GM18861 (cell line): Measurements from ENCODE around the gene ARF5.
"Not testable (repeated sequence)": the region's sequence is repeated elsewhere in the genome, so short reads cannot be mapped to it uniquely, and the experiment has no call there.

Source experiments
- ATAC-seq: cut with Tn5 transposase; IDR thresholded peaks from one replicate; pipeline ENCODE4 v1.9.1; 2021; ENCODE audit not compliant: unreplicated experiment

The ARF5 gene

DNA sequence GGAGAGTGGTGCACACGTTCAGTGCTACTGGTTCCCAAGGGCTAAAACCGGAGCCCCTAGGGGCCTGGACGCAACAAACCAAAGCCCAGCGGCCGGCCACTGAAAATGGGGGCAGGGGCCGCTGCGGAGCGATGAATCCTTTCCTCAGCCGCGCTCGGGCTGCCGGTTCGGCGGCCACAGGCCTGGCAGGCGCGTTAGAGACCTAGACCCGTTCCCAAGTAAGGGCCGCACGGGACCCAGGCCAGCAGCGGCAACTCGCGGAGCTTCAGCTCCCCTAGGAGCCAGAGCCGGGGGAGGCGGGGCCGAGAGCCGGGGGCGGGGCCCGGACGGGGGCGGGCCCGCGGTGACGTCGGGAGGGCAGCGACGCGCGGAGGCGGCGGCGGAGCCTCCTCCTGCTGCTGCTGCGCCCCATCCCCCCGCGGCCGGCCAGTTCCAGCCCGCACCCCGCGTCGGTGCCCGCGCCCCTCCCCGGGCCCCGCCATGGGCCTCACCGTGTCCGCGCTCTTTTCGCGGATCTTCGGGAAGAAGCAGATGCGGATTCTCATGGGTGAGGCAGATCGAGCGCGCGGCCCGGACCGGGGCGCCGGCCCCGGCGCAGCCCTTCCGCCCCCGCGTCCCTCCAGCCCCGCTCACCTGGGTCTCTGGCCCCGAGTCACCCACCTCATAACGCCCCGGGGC, at the start of gene ARF5:
Gene ARF5, plus strand, starts transcription at position 393 of the 678 bp plus-strand sequence. Its CDS starts 88 bp downstream, at position 481.
- peak; percentile 63 for ATAC-seq

DNA sequence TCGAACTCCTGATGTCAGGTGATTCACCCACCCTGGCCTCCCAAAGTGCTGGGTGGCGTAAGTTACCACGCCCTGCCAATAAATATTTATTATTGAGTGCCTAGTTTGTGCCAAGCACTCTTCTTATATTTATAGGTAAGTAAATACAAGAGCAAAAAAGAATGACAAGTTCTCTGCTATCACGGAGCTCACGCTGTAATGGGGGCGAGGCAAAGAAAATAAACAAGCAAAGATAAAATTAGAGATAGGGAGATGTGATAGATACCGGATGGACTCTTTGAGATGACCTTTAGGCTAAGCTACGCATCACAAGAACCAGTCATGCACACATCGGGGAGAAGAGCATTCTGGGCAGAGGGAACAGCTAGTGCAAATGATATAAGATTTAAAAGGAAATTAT, 49.1 kb upstream of the ARF5 start:
- no peak for ATAC-seq

DNA sequence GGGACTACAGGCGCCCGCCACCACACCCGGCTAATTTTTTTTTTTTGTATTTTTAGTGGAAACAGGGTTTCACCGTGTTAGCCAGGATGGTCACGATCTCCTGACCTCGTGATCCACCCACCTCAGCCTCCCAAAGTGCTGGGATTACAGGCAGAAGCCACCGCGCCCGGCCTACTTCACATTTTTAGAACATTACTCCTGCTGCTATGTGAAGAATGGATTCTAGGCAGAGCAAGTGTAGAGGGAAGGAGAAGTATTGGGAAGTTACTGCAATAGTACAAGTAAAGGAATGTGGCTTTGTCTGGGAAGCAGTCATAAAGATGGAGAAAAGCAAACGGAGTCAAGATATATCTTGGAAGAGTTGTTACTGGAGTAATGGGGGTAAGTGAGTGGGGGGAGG, 47.8 kb upstream of the ARF5 start:
- not testable (repeated sequence) for ATAC-seq

DNA sequence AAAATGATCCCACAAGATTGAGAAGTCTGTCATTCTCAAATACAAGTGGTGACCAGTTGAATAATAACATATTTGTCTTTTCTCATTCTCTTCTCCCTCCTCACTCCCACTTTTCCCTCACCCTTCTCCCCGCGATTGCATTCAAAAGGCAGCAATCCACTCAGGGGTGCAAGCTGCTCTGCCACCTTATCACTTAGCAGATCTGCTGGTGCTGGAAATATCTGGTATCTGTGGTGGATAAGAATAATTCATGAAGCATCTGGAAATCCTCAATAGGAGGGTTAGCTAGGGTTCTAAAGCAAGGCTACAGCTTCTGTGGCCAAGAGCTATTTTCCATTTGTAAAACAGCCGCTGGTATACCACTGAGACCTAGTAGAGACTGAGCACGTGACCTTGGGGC, 46.7 kb upstream of the ARF5 start:
- ATAC-seq, result no peak

DNA sequence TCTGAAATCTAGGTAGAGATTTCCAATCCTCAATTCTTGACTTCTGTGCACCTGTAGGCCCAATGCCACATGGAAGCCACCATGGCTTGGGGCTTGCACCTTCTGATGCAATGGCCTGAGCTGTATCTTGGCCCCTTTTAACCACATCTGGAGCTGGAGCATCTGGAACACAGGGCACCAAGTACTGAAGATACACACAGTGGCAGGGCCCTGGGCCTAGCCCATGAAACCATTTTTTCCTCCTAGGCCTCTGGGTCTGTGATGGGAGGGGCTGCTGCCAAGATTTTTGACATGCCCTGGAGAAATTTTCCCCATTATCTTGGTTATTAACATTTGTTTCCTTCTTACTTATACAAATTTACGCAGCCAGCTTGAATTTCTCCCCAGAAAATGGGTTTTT, 41.9 kb upstream of the ARF5 start:
- ATAC-seq, result no peak

DNA sequence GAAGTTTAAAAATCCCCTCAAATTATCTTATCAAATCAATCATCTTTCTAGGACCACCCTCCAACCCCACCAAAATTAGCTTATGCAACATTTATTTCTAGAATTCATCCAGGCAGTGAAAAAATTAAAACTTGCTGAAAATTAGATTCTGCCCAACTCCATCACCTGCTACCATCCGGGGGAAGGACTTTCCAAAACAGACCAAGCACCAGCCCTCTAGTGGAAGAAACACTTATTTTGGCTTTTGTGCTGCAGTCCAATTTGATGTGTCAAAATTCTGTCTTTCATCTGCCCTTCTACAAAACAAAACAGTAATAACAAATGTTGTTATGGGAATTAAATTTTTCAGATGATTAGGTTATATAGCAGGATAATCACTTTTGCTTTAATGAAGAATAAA, 38.0 kb upstream of the ARF5 start:
- no peak for ATAC-seq

DNA sequence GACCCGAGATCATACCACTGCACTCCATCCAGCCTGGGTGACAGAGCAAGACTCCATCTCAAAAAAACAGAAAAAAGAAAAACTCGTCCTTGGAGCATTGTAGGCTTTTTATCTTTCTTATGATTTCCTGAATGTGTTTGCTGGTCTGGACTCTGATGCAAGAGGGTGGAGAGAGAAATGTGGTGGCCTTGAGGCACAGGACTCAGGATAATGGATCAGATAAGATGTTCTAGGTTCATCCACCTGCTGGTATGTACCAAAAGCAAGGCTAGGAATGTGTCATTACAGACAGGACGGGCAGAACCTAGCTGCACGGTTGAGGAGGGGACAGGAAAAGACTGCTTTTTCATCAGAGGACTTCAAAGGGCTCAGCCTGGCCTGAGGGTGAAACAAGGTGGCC, 36.3 kb upstream of the ARF5 start:
- ATAC-seq, result no peak

DNA sequence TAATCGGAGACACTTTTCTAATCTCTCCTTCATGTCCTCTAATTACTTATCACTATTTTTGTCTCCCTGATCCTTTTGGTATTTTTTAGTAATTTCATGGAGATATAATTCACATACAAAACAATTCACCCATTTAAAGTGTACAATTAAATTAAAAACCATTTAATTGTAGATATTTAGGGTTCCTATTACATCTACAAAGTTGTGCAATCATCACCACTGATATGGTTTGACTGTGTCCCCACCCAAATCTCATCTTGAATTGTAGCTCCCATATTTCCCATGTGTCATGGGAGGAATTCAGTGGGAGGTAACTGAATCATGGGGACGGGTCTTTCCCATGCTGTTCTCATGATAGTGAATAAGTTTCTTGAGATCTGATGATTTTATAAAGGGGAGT, 31.8 kb upstream of the ARF5 start:
- no peak for ATAC-seq

DNA sequence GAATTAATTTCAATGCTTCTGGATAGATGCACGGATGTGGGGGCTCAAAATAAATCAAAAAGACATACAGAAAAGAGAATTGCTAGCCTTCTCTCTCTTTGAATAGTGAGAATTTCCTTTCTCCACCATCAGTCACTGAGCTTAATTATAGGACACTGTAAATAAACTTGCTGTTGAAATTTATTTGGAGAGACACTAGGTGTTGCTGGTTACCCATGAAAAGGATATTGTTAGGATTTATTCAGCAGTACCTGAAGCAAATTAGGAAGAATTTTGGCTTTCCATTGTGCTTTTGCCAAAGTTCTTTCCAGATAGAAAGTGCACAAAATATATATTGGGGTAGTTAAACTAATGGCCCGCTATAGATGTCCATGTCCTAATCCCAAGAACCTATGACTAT, 30.4 kb upstream of the ARF5 start:
- no peak for ATAC-seq

DNA sequence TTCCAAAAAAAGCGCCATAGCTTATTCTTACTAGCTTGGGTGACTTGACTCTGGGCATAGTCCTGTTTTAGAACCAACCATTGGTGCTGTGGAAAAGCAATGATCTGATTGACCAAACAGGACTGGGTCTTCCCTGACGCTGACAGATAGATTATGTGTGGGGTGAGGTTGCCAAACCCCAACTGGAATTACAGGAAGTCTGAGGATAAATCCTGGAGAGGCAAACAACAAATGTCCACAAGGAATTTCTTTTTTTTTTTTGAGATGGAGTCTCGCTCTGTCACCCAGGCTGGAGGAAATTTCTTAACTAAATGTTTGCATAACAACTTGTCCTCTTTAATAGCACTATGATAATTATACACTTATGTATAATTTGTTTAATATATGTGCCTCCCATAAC, 22.0 kb upstream of the ARF5 start:
- no peak for ATAC-seq

DNA sequence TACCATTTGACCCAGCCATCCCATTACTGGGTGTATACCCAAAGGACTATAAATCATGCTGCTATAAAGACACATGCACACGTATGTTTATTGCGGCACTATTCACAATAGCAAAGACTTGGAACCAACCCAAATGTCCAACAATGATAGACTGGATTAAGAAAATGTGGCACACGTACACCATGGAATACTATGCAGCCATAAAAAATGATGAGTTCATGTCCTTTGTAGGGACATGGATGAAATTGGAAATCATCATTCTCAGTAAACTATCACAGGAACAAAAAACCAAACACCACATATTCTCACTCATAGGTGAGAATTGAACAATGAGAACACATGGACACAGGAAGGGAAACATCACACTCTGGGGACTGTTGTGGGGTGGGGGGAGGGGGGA, 20.2 kb upstream of the ARF5 start:
- not testable (repeated sequence) for ATAC-seq

DNA sequence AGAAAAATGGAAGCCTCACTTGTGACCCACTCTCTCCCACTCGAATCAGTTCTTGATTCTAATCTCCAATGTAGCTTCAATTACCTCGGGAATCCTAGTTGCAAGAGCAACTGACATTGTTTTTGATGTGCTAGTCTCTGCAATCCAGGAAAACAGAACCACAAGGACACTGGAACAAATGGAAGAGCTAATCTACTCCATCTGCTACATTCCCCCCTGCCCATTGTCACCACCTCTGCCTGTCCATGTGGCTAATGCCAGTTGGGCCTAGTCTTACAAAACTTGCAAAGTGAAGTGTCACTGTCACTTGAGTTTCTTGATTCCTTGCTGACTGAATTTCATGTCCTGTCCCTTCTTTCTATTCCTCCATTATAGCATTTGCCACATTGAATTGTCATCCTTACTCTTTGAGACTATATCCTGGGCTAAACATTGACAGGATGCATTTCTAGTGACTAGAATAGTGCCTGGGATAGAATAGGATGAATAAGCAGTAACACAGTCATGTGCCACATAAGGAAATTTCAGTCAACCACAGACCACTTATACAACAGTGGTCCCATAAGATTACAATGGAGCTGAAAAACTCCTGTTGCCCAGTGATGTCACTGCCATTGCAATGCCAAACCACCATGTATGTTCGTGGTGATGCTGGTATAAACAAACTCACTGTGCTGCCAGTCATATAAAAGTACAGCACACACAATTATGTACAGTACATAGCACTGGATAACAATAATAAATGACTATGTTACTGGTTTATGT, 16.3 kb upstream of the ARF5 start:
- ATAC-seq, result no peak

DNA sequence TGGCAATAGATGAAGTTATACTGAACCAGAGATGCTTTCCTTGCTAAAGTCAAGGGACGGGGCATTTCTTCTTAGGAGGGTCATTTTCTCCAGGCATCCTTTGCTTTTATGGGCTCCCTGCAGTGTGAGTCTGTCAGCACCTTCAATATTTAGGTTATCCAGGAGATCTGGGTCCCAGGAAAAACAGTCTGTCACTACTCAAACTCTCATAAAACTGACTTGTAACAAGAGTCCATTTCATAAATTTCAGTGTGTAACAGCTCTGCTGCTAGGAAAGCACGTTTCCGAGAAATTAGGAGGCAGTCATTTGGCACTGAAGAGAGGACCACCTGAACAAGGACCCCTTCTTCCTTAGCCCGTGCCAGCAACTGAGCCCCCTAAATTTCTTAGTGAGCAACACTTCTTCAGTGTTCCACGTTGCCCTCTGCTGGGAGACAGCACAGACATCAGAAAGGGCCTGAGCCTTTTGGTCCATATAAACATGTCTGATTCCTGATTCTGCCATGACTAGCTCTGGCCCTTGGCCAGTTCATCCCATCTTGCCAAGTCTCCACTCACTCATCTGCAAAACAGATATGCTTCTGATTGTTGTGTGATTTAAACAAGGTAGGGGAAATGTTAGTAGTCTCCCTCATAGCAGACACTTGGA, 10.1 kb upstream of the ARF5 start:
- no peak for ATAC-seq

DNA sequence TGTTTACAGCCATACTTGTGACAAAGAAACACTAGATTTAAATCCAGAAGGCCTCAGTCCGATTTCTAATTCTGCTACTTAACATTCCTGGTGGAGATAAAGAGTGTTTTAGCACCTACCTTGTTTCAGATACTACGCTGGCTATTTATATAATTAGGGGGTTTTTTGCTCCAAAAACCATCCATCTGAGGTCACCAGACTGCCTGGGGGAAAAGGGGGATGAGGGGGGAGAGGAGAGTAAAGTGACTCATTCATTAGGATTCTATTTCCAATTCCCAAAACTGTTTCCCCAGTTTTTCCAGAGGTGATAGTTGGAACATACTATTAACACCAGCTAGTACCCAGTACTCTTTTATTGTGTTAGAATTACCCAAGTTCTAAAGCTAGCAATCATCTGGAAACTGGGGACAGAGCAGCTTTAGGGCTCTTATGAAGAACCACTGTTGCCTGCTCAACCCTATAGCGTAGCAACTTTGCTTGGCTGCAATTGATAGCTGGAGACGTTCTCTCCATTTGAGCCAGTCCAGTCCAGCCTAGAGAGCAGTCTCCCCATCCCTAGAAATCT, 9.4 kb upstream of the ARF5 start:
- ATAC-seq, result no peak

DNA sequence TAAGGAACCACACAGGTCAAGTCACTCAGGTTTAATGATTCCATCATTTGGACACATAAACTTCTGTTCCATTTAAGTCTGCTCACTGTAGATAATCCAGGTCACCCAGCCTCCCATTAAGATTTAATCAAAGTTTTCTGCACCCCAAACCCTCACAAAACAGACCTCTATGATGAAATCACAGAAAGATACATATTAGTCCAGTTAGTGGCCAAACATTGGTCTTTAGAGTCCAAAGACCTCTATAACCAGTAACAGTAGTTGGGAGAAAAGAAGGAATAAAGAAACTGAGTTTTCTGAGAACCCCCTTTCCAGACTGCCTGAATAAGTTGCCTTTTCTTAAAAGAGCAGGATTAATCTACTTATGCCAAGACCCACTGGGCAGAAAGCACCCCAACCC, 7.6 kb upstream of the ARF5 start:
- no peak for ATAC-seq

DNA sequence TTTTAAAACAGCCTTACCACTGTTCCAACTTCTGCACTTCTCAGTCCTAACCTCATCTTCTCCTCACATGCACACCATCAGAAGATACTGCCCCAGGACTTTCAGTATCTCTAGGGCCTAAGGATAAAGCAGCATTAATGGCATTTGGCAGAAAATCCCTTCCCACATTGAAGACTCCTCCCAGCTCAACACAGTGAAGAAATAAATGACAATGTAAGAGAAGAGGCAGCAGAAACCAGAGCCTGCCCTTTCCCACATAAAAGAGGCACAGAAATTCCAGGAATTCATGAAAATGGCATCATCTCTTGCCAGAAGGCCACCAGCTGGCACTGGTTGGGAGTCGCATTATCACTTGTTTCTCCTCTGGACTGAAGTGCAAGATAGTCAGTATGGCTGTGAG, 6.5 kb upstream of the ARF5 start:
- no peak for ATAC-seq

DNA sequence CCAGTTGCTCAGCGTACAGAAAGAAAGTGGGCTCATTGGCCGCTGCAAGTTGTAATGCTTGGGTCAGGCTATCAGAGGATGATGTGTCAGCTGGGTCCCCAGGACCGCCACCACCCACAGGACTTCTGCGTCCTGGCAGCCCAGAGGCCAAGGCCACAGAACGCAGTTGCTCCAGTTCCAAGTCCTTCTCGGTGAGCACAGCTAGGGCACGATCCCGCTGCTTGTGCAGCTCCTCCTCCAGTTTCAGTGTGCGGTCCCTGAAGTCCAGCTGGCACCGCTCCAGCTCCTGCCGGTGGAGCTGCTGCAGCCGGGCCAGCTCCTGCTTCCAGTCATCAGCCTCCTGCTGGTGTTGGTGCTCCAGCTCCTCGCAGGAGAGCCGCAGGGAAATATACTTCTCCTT, 5.8 kb upstream of the ARF5 start:
- ATAC-seq, result no peak

DNA sequence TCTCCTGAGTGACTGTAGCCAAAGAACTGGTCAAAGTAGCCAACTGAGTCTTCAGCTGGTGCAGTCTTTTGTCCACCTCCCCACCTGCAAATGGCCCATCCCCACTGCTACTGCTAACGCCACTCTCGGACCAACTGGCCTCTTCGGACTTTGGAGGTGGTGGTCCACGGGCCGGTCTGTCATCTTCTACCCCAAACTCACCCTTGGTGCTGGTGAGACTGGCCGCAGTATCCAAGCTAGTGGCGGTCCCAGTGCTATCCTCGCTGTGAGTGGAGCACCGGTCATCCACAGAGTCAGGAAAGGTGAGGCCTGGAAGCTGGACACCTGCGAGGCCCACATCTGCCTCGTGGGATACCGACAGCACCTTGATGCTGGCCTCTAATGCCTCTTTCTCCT, 3.6 kb upstream of the ARF5 start:
- ATAC-seq, result no peak

DNA sequence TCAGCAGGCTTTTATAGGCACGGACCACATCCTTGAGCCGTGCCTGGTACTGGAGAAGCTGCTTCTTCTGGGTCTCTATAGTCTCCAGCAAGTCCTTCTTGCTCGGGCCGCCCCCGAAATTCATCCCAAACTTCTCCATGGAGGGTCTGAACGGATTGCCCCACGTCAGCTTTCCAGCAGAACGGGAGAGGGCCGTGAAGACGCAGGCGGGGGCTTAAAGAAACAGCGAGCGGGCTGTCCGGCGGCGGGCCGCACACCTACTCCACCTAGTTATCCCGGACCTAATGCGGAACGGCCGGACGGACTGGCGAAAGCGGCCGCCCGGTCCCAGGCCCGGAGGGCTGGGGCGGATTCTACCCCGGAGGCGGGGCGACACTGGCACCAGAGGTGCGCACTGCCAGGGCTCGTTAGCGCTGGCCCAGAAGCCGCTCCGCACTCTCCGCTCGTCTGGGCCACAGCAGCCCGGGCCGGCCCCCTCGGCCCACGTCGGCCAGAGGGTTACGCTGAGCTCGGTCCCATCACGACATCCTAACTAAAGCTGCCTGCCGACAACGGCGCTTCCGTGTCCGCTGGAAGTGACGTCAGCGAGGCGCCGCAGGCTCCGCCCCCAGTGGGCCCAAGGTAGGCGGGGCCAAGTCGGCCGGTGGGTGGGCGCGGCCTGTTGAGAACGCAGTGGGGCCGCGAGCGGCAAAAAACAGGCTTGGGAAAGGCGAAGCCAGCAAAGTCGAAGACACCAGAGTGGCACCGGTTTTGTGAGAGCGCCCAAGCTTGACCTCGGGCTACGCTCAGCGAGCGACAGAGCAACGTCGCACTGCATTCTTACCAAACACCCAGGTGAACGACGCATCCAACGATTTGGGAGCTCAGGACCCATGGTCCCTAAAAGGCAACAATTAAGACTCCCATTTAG, 2.9 kb upstream of the ARF5 start, which contains the start of gene GCC1:
Gene GCC1, minus strand, starts transcription at position 553 of the 910 bp plus-strand sequence. Its CDS starts 414 bp downstream, at position 139.
- ATAC-seq, result peak; percentile 85

DNA sequence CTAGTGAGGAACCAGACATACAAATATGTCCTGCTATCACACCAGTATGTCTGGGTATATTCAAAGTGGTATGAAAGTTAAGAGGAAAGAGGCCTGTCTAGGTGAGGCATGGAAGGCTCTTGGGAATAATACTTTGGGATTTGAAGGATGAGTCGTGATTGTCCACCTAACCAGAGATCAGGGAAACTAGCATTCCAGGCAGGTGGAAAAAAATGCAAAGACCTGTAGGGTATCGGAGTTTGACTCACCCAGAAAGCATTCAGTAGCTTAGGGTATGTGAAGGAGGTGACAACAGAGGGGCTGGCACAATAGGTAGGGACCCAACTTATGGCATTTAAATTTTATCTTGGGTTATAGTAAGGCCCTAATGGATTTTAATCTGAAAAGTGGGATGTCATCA, 1.9 kb upstream of the ARF5 start:
- no peak for ATAC-seq

DNA sequence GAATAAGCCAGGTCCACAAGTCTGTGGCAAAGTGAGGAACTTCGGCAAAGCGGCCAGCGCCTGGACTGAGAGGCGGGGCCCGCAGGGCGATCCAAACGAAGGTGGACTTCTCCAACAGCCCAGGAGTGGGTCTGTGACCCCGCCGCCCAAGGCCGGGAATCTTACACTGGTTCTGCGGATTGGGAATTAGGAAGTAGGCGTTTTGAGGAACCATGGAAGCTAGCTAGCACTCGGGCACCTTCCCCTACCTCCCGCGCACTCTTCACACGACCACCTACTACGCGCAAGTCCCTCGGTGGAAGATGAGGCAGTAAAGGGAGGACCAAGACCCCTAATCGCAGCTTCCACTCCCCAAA, 570 bp upstream of the ARF5 start:
- no peak for ATAC-seq
